DND-41 (cell line): ENCODE data around the gene PTPN12.

ENCODE experiments used
- ATAC-seq: fragments of 200-7000 bp; cut with Tn5 transposase; 3 replicates; pipeline ENCODE4 v1.9.1; 2021; ENCODE audit warnings: low read depth; ENCODE audit not compliant: insufficient read depth
- DNase-seq: peaks from one replicate; pipeline ENCODE4 v3.0.0-alpha.2; 2020
- H2AFZ ChIP-seq: 2 replicates; pipeline ENCODE4 v1.6.0; 2012; ENCODE audit warnings: low read depth, low read length
- H3K27ac ChIP-seq: 2 replicates; pipeline ENCODE4 v1.5.1; 2012; ENCODE audit warnings: low read length, inconsistent platforms
- H3K27me3 ChIP-seq: fragments of 200-600 bp; sonication (generic); 2 replicates; pipeline ENCODE4 v1.6.0; 2012; ENCODE audit warnings: low read length, mild to moderate bottlenecking, inconsistent platforms; ENCODE audit not compliant: insufficient read depth, poor library complexity
- H3K36me3 ChIP-seq: 2 replicates; pipeline ENCODE4 v1.5.1; 2012; ENCODE audit warnings: low read length, inconsistent platforms; ENCODE audit not compliant: insufficient read depth
- H3K4me1 ChIP-seq: 2 replicates; pipeline ENCODE4 v1.5.1; 2012; ENCODE audit warnings: mild to moderate bottlenecking, low read length; ENCODE audit not compliant: insufficient read depth
- H3K4me2 ChIP-seq: 2 replicates; pipeline ENCODE4 v1.6.0; 2012; ENCODE audit warnings: mild to moderate bottlenecking, moderate library complexity, low read length, inconsistent platforms; ENCODE audit not compliant: insufficient read depth
- H3K4me3 ChIP-seq, 2 experiments: fragments of 200-600 bp in 1 of 2; shearing (Covaris generic) in 1 of 2; 2 replicates each; pipeline ENCODE4 v1.5.1; 2012 to 2016; ENCODE audit warnings: inconsistent platforms in 2 of 2, low read length in 2 of 2, mild to moderate bottlenecking in 2 of 2, low read depth in 1 of 2, moderate library complexity in 1 of 2
- H3K79me2 ChIP-seq: 2 replicates; pipeline ENCODE4 v1.6.0; 2012; ENCODE audit warnings: low read length, inconsistent platforms; ENCODE audit not compliant: insufficient read depth
- H3K9ac ChIP-seq: 2 replicates; pipeline ENCODE4 v1.6.0; 2012; ENCODE audit warnings: low read depth, mild to moderate bottlenecking, inconsistent platforms, low read length, moderate library complexity
- H3K9me3 ChIP-seq: 2 replicates; pipeline ENCODE4 v1.5.1; 2012; ENCODE audit warnings: low read length, moderate library complexity, mild to moderate bottlenecking, inconsistent platforms; ENCODE audit not compliant: insufficient read depth, severe bottlenecking
- H4K20me1 ChIP-seq: 2 replicates; pipeline ENCODE4 v1.6.0; 2012; ENCODE audit warnings: low read length; ENCODE audit not compliant: insufficient read depth
- EZH2 ChIP-seq: IDR thresholded peaks from 3 replicates; pipeline ENCODE4 v1.6.1; 2012; ENCODE audit warnings: borderline replicate concordance, low read depth, mild to moderate bottlenecking, moderate library complexity, low read length, inconsistent platforms; ENCODE audit not compliant: severe bottlenecking
- TF ChIP-seq, protein P1 (sequence below): IDR thresholded peaks from 2 replicates; pipeline ENCODE4 v1.5.1; 2012; ENCODE audit warnings: borderline replicate concordance, low read length, moderate library complexity, mild to moderate bottlenecking; ENCODE audit not compliant: poor library complexity, severe bottlenecking; ENCODE audit errors: extremely low read depth

PTPN12 gene

GRCh38 chr7:77619314-77619713 lies 82.2 kb downstream of the PTPN12 start:
- H4K20me1 ChIP-seq: no peaks in the 10 kb centered on the region
- no peaks in the 10 kb centered on the region for H3K79me2 ChIP-seq
- no peaks in the 10 kb centered on the region for H3K36me3 ChIP-seq
- no peak overlapping the region for H3K27ac ChIP-seq
- H3K4me1 ChIP-seq: no peaks in the 10 kb centered on the region
- H2AFZ ChIP-seq: no peak overlapping the region
- H3K4me3 ChIP-seq: no peak overlapping the region
- H3K4me2 ChIP-seq: no peak overlapping the region
- no peaks in the 10 kb centered on the region for H3K27me3 ChIP-seq
- H3K9me3 ChIP-seq: no peaks in the 10 kb centered on the region
- DNase-seq (no peak), ATAC-seq (no peak)
- TF ChIP-seq, protein P1, sequence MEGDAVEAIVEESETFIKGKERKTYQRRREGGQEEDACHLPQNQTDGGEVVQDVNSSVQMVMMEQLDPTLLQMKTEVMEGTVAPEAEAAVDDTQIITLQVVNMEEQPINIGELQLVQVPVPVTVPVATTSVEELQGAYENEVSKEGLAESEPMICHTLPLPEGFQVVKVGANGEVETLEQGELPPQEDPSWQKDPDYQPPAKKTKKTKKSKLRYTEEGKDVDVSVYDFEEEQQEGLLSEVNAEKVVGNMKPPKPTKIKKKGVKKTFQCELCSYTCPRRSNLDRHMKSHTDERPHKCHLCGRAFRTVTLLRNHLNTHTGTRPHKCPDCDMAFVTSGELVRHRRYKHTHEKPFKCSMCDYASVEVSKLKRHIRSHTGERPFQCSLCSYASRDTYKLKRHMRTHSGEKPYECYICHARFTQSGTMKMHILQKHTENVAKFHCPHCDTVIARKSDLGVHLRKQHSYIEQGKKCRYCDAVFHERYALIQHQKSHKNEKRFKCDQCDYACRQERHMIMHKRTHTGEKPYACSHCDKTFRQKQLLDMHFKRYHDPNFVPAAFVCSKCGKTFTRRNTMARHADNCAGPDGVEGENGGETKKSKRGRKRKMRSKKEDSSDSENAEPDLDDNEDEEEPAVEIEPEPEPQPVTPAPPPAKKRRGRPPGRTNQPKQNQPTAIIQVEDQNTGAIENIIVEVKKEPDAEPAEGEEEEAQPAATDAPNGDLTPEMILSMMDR: no peak
- no peak for TF ChIP-seq EZH2
- H3K9ac ChIP-seq: no peak overlapping the region

GRCh38 chr7:77626586-77627308 lies 89.7 kb downstream of the PTPN12 start:
- no peaks in the 10 kb centered on the region for H3K4me1 ChIP-seq
- no peak overlapping the region for H2AFZ ChIP-seq
- ATAC-seq: no peak
- H3K27me3 ChIP-seq: no peaks in the 10 kb centered on the region
- DNase-seq: no peak
- H3K27ac ChIP-seq: no peak overlapping the region
- H3K4me3 ChIP-seq: no peak overlapping the region
- H3K9me3 ChIP-seq: no peaks in the 10 kb centered on the region
- H3K79me2 ChIP-seq: no peaks in the 10 kb centered on the region
- H3K9ac ChIP-seq: no peak overlapping the region
- H4K20me1 ChIP-seq: no peaks in the 10 kb centered on the region
- TF ChIP-seq EZH2: no peak
- TF ChIP-seq, protein P1: no peak
- H3K36me3 ChIP-seq: peaks cover 8% of the 10 kb centered on the region
- H3K4me2 ChIP-seq: no peak overlapping the region

- no peaks in the 10 kb centered on the region for H4K20me1 ChIP-seq
- no peaks in the 10 kb centered on the region for H3K79me2 ChIP-seq
- H3K36me3 ChIP-seq: peaks cover 8% of the 10 kb centered on the region
- H2AFZ ChIP-seq: no peak overlapping the region
- no peak for TF ChIP-seq EZH2
- TF ChIP-seq, protein P1: no peak
- no peak overlapping the region for H3K27ac ChIP-seq
- DNase-seq (no peak), ATAC-seq (no peak)
- H3K4me3 ChIP-seq: no peak overlapping the region
- H3K27me3 ChIP-seq: no peaks in the 10 kb centered on the region
- H3K4me2 ChIP-seq: no peak overlapping the region
- H3K4me1 ChIP-seq: no peaks in the 10 kb centered on the region
- no peak overlapping the region for H3K9ac ChIP-seq
- no peaks in the 10 kb centered on the region for H3K9me3 ChIP-seq
Observed at GRCh38 chr7:77627309-77627676, 90.2 kb downstream of the PTPN12 start.
